ENCODE measurements around the gene PKDCC. TPM values are rescaled to one million over a fixed set of nuclear protein-coding genes. Genes with fewer than 3 reads are reported as not detected.
A peak's percentile ranks its signal among the peaks of the same experiment; 100 is the strongest.

PKDCC gene
- total and polyA plus RNA-seq, 2 of the 13 experiments (the other 11 are each of a cell fraction or from before 2014, with no cell fraction given) = 52.6 to 58.8 TPM

GRCh38 chr2:42048299-42049220, 739 bp downstream of the PKDCC start (continued):
- peak; percentile 46; the same call in 1 of the 2 replicates for TF ChIP-seq ZBTB7B (CRISPR knock-in tag; IDR thresholded peaks at IDR 0.05)
- no peak for TF ChIP-seq ATRX (CRISPR knock-in tag; IDR thresholded peaks at IDR 0.05; ENCODE audit: borderline replicate concordance)
- no peak for TF ChIP-seq ZBTB3 (CRISPR knock-in tag; IDR thresholded peaks at IDR 0.05; ENCODE audit: borderline replicate concordance, low read depth)
- TF ChIP-seq, protein P1, sequence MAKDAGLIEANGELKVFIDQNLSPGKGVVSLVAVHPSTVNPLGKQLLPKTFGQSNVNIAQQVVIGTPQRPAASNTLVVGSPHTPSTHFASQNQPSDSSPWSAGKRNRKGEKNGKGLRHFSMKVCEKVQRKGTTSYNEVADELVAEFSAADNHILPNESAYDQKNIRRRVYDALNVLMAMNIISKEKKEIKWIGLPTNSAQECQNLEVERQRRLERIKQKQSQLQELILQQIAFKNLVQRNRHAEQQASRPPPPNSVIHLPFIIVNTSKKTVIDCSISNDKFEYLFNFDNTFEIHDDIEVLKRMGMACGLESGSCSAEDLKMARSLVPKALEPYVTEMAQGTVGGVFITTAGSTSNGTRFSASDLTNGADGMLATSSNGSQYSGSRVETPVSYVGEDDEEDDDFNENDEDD (CRISPR knock-in tag; IDR thresholded peaks at IDR 0.05; ENCODE audit: borderline replicate concordance) = 0 out of 2 replicates have a peak, but pooled peaks have one; percentile 36
- TF ChIP-seq ZBTB33 (CRISPR knock-in tag; IDR thresholded peaks at IDR 0.05) = no peak
- no peak for TF ChIP-seq ZNF569 (CRISPR knock-in tag; IDR thresholded peaks at IDR 0.05; ENCODE audit: borderline replicate concordance)
- TF ChIP-seq CENPBD1 (CRISPR knock-in tag; IDR thresholded peaks at IDR 0.05; ENCODE audit: borderline replicate concordance, low read depth) = no peak
- TF ChIP-seq ZNF484 (CRISPR knock-in tag; IDR thresholded peaks at IDR 0.05; ENCODE audit: borderline replicate concordance, low read depth) = no peak
- 0 out of 4 replicates have a peak, but pooled peaks of 1 of the 2 experiments have one; percentile 27 for TF ChIP-seq KLF16 (CRISPR knock-in tag; IDR thresholded peaks at IDR 0.05)
- no peak for TF ChIP-seq ZBTB37 (CRISPR knock-in tag; IDR thresholded peaks at IDR 0.05)
- TF ChIP-seq CBX5 (CRISPR knock-in tag; IDR thresholded peaks at IDR 0.05; ENCODE audit: borderline replicate concordance) = peak; percentile 42; the same call in 1 of the 2 replicates
- TF ChIP-seq GTF3A (CRISPR knock-in tag; conservative IDR thresholded peaks at IDR 0.05) = no peak
- TF ChIP-seq ELF3 (CRISPR knock-in tag; IDR thresholded peaks at IDR 0.05) = no peak
- TF ChIP-seq RARA (CRISPR knock-in tag; IDR thresholded peaks at IDR 0.05) = peak; percentile 35; the same call in 1 of the 2 replicates
- no peak for TF ChIP-seq SOX5 (CRISPR knock-in tag; IDR thresholded peaks at IDR 0.05; ENCODE audit: borderline replicate concordance)
- TF ChIP-seq ZNF816 (CRISPR knock-in tag; IDR thresholded peaks at IDR 0.05; ENCODE audit: borderline replicate concordance) = no peak
- peak; percentile 34; the same call in 1 of the 2 replicates for TF ChIP-seq AFF4 (CRISPR knock-in tag; IDR thresholded peaks at IDR 0.05)
- TF ChIP-seq NRL (CRISPR knock-in tag; IDR thresholded peaks at IDR 0.05; ENCODE audit: borderline replicate concordance) = peak; percentile 75; the same call in 1 of the 2 replicates
- 0 out of 2 replicates have a peak, but pooled peaks have one; percentile 16 for TF ChIP-seq ZSCAN9 (CRISPR knock-in tag; IDR thresholded peaks at IDR 0.05; ENCODE audit: borderline replicate concordance)

All from HepG2 (cell line).